ENCODE measurements around the gene COG4.

COG4 gene

GRCh38 chr16:70437017-70437581, 86.3 kb downstream of the COG4 start (continued):
- 0 out of 2 replicates have a peak, but pooled peaks have one; percentile 13 for TF ChIP-seq ZBTB10 (tag by site-specific recombination; IDR thresholded peaks at IDR 0.05)
- TF ChIP-seq GLIS2 (tag by site-specific recombination; IDR thresholded peaks at IDR 0.05) = peak; percentile 53
- TF ChIP-seq ZNF596 (tag by site-specific recombination; IDR thresholded peaks at IDR 0.05) = no peak
- 0 out of 2 replicates have a peak, but pooled peaks have one; percentile 33 for TF ChIP-seq KLF9 (tag by site-specific recombination; IDR thresholded peaks at IDR 0.05; ENCODE audit: low read depth)
- no peak for TF ChIP-seq ZSCAN23 (tag by site-specific recombination; IDR thresholded peaks at IDR 0.05)
- no peak for TF ChIP-seq ZNF280D (tag by site-specific recombination; IDR thresholded peaks at IDR 0.05)
- no peak for TF ChIP-seq ZNF23 (tag by site-specific recombination; IDR thresholded peaks at IDR 0.05; ENCODE audit: borderline replicate concordance)
- TF ChIP-seq HOXC10 (CRISPR knock-in tag; IDR thresholded peaks at IDR 0.05) = no peak
- TF ChIP-seq ZBTB6 (tag by site-specific recombination; IDR thresholded peaks at IDR 0.05) = no peak
- no peak for TF ChIP-seq REPIN1 (tag by site-specific recombination; IDR thresholded peaks at IDR 0.05; ENCODE audit: low read depth)
- no peak for TF ChIP-seq ZNF169 (tag by site-specific recombination; IDR thresholded peaks at IDR 0.05)
- TF ChIP-seq ZNF624 (tag by site-specific recombination; IDR thresholded peaks at IDR 0.05) = no peak
- TF ChIP-seq ZNF518A (tag by site-specific recombination; conservative IDR thresholded peaks at IDR 0.05; ENCODE audit: low read depth) = no peak
- no peak for TF ChIP-seq ZNF792 (tag by site-specific recombination; IDR thresholded peaks at IDR 0.05)
- TF ChIP-seq ZNF580 (tag by site-specific recombination; IDR thresholded peaks at IDR 0.05) = 0 out of 2 replicates have a peak, but pooled peaks have one; percentile 31
- TF ChIP-seq ZNF558 (tag by site-specific recombination; IDR thresholded peaks at IDR 0.05) = no peak
- no peak for TF ChIP-seq ZNF37A (tag by site-specific recombination; IDR thresholded peaks at IDR 0.05)
- peak; percentile 83 for TF ChIP-seq ZNF600 (tag by site-specific recombination; IDR thresholded peaks at IDR 0.05)
- no peak for TF ChIP-seq TSHZ1 (tag by site-specific recombination; IDR thresholded peaks at IDR 0.05; ENCODE audit: borderline replicate concordance)
- no peak for TF ChIP-seq KLF8 (tag by site-specific recombination; IDR thresholded peaks at IDR 0.05)
